Vagina (tissue), 2 donors: Measurements from ENCODE around the gene ZCCHC14. TPM values are rescaled to one million over a fixed set of nuclear protein-coding genes. Genes with fewer than 3 reads are reported as not detected.

ENCODE experiments used
- DNase-seq, 2 donors: peaks; one replicate each; pipeline ENCODE4 v3.0.0-alpha.2; 2017; ENCODE audit errors: extremely low spot score in 2 of 2
- H3K27ac ChIP-seq: fragments of 200-600 bp; sonication (generic); one replicate; pipeline ENCODE4 v1.5.1; 2019
- H3K27me3 ChIP-seq: fragments of 200-600 bp; sonication (generic); one replicate; pipeline ENCODE4 v1.5.1; 2019
- H3K36me3 ChIP-seq, 2 donors: fragments of 200-600 bp; sonication (generic); one replicate each; pipeline ENCODE4 v1.5.1; 2017 to 2019
- H3K4me1 ChIP-seq: fragments of 200-600 bp; sonication (generic); one replicate; pipeline ENCODE4 v1.5.1; 2019
- H3K4me3 ChIP-seq, 2 donors: fragments of 200-600 bp; sonication (generic); 1 replicate in 1 of 2; 2 replicates in 1 of 2; pipeline ENCODE4 v1.5.1; 2016 to 2019
- H3K9me3 ChIP-seq: fragments of 200-600 bp; sonication (generic); one replicate; pipeline ENCODE4 v1.5.1; 2019
- CTCF ChIP-seq, 3 experiments: fragments of 450-650 bp in 2 of 3; fragments of 200-600 bp in 1 of 3; sonication (generic) in 1 of 3; IDR thresholded peaks; one replicate each; pipeline ENCODE4 v1.5.1; 2017 to 2019; ENCODE audit warnings: antibody characterized with exemption in 3 of 3, mild to moderate bottlenecking in 2 of 3, moderate library complexity in 2 of 3
- POLR2A ChIP-seq, 2 donors: fragments of 450-650 bp; IDR thresholded peaks; one replicate each; pipeline ENCODE4 v1.6.1; 2017; ENCODE audit warnings: antibody characterized with exemption in 2 of 2, mild to moderate bottlenecking in 2 of 2, moderate library complexity in 2 of 2
- POLR2AphosphoS5 ChIP-seq, 2 donors: sonication (generic); formaldehyde crosslinking; IDR thresholded peaks; one replicate each; pipeline ENCODE4 v1.9.0; 2017; ENCODE audit warnings: antibody characterized with exemption in 2 of 2, mild to moderate bottlenecking in 2 of 2, low read depth in 1 of 2; ENCODE audit not compliant: insufficient read depth in 1 of 2
- intact Hi-C: fragments of 100-400 bp; cut with DNase I; formaldehyde crosslinking; loops from one replicate; pipeline ENCODE4 v1.15.1; 2023
- total RNA-seq: library from RNA; depleted of rRNA; stranded (reverse); fragments of >200 nt; gene quantifications from one replicate; pipeline ENCODE4 v1.2.3, GENCODE V29; 2016

Gene ZCCHC14
- total RNA-seq, 1 donor from 2014 or later: 74.2 TPM

DNA sequence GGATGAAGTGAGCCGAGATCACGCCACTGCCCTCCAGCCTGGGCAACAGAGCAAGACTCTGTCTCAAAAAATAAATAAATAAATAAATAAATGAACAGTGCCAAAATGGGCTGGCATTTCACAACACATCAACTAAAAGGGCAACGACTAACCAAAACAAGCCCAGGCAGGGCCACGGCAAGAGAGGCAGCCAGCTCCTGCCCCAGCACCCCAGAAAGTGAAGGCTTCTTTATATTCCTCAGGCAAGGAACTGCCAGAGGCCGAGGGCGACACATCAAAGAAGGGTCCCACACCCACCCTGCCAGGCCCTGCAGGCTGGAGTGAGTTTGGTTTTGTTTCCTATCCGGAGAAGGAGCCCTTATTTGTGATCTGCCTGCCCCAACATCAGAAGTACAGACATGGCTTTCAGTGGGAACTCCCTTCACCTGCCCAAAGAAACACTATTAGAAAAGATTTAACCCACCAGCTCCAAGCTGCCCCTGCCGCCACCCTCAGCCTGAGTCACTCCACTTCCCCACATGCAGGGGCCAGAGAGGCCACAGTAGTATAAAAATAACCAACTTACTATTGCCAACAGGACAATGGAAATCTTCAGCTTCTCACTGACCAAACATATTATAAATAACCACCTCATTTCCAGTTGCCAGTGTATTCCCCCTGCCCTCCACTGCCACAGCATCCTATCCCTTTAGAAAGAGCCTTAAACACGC, 117.2 kb downstream of the ZCCHC14 start:
- H3K27ac ChIP-seq: peak overlapping the region; percentile 34

DNA sequence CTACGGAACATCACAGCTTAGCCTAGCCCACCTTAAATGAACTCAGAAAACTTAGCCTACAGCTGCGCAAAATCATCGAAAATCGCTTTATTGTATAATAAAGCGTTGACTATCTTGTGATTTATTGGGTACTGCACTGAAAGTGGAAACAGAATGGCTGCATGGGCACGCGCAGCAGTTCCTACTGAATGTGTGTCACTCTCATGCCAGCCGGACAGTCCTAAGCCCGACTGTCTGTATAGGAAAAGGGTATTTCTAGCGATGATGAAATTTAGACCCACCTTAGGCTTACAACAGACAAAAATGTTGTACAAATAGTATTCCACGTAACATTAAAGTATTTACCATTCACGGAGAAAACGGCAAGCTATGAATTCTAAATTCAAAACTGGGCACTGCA, 118.5 kb downstream of the ZCCHC14 start:
- H3K36me3 ChIP-seq: no peaks in the 10 kb centered on the region
- DNase-seq: no peak
- H3K4me1 ChIP-seq: peaks cover 76% of the 10 kb centered on the region
- H3K9me3 ChIP-seq: no peaks in the 10 kb centered on the region
- TF ChIP-seq POLR2AphosphoS5 (IDR thresholded peaks at IDR 0.05; ENCODE audit: insufficient read depth in 1 of 2, low read depth in 1 of 2): no peak
- TF ChIP-seq CTCF (IDR thresholded peaks at IDR 0.05): no peak
- no peak for TF ChIP-seq POLR2A (IDR thresholded peaks at IDR 0.05)
- H3K27me3 ChIP-seq: no peaks in the 10 kb centered on the region
- no peak overlapping the region for H3K27ac ChIP-seq
- intact Hi-C loops: no loop called here
- H3K4me3 ChIP-seq: no peak overlapping the region

More for the DNA sequence above, 117.2 kb downstream of the ZCCHC14 start:
- intact Hi-C loops: no loop called here
- Histone ChIP-seq H3K9me3 (no peaks in the 10 kb centered on the region), H3K4me1 (peaks cover 79% of the 10 kb centered on the region), H3K4me3 (no peak overlapping the region), H3K27me3 (no peaks in the 10 kb centered on the region), H3K36me3 (no peaks in the 10 kb centered on the region)
- TF ChIP-seq POLR2A (IDR thresholded peaks at IDR 0.05) (no peak), CTCF (IDR thresholded peaks at IDR 0.05) (no peak), POLR2AphosphoS5 (IDR thresholded peaks at IDR 0.05; ENCODE audit: insufficient read depth in 1 of 2, low read depth in 1 of 2) (no peak)
- DNase-seq: no peak

DNA sequence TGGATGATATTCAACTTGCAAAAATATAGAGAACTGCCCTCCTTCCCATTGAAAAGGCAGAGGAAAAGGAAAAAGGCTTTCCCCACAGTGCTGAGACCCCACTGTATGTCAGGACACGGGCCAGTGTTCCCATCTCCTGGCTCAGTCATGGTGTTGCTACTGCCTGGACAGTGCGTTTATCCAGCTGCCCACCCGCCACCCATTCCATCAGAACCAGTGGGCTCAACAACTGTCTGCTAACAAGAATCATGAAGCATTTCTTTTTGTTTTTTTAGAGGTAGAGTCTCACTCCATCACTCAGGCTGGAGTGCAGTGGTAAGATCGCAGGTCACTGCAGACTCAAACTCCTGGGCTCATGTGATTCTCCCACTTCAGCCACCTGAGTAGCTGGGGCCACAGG, 120.5 kb downstream of the ZCCHC14 start:
- Histone ChIP-seq H3K27me3 (no peaks in the 10 kb centered on the region), H3K27ac (no peak overlapping the region), H3K4me3 (no peak overlapping the region), H3K36me3 (no peaks in the 10 kb centered on the region), H3K4me1 (peaks cover 76% of the 10 kb centered on the region), H3K9me3 (no peaks in the 10 kb centered on the region)
- DNase-seq: no peak
- intact Hi-C loops: no loop called here
- TF ChIP-seq POLR2AphosphoS5 (IDR thresholded peaks at IDR 0.05; ENCODE audit: insufficient read depth in 1 of 2, low read depth in 1 of 2) (no peak), CTCF (IDR thresholded peaks at IDR 0.05) (no peak), POLR2A (IDR thresholded peaks at IDR 0.05) (no peak)

- TF ChIP-seq CTCF (IDR thresholded peaks at IDR 0.05) (no peak), POLR2A (IDR thresholded peaks at IDR 0.05) (no peak), POLR2AphosphoS5 (IDR thresholded peaks at IDR 0.05; ENCODE audit: insufficient read depth in 1 of 2, low read depth in 1 of 2) (no peak)
- Histone ChIP-seq H3K27ac (no peak overlapping the region), H3K4me1 (peaks cover 75% of the 10 kb centered on the region), H3K9me3 (no peaks in the 10 kb centered on the region), H3K27me3 (no peaks in the 10 kb centered on the region), H3K4me3 (no peak overlapping the region), H3K36me3 (no peaks in the 10 kb centered on the region)
- intact Hi-C loops: no loop called here
- DNase-seq: no peak
Measured at GRCh38 chr16:87371261-87371866, 121.5 kb downstream of the ZCCHC14 start.
